Measurements from ENCODE around the gene ZMYND10. TPM values are rescaled to one million over a fixed set of nuclear protein-coding genes. Genes with fewer than 3 reads are reported as not detected.

ZMYND10 gene
- total RNA-seq, 1 donor, result 2.9 TPM

DNA sequence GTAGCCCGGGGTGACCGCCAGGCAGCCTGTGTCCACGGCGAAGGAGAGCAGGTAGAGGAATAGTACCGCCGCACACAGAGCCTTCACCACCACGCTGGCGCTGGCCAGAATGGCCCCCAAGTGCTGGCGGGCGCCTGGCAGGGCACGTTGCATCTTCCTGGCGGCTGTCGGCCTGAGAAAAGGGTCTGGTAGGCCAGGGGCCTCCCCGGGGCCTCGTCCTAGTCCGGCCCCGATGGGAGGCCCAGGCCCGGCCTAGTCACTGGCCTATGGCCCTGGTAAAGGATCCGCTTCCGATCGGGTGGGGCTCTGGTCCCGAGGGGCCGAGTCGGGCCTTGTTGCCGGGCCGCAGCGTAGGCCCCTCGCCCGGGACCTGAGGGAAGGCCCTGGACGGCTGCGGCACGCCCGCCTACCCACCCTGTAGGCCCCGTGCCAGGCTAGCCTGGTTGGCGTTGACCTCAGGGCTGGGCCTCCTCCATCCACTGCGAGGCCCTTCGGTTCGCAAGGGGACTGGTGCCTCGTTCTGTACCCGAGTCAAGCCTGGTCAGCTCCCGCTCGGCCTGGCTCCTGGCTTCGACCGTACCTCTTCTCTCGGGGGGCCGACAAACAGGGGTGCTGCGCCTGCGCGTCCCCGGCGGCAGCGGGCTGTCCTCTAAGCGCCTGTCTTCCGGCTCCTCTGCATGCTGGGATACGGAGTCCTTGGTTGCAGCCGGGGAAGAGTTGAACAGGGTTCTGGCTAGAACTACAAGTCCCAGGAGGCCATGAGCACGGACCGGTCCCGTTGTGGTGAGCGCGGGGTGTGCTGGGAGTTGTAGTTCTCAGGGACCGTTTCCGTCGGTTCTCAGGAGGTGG is 13.6 kb upstream of the ZMYND10 start, which contains the start of gene TMEM115:
Gene TMEM115, minus strand, starts transcription at position 611 of the 849 bp plus-strand sequence. Its CDS starts 458 bp downstream, at position 153.
- Histone ChIP-seq H3K4me3 (ENCODE audit: insufficient read depth, low read length) (peak within 1 kb of the TSS; percentile 92), H3K9me3 (ENCODE audit: low read depth, low read length) (no peaks in the 10 kb centered on the region), H3K4me1 (ENCODE audit: insufficient read depth, low read length) (peaks cover 37% of the 10 kb centered on the region), H4K20me1 (ENCODE audit: insufficient read depth, low read length) (peaks cover 46% of the 10 kb centered on the region), H3K4me2 (ENCODE audit: insufficient read depth, low read length) (peak within 1 kb of the TSS; percentile 91), H2AFZ (ENCODE audit: low read length) (peak within 1 kb of the TSS; percentile 92), H3K36me3 (ENCODE audit: insufficient read depth, low read length) (peaks cover 30% of the 10 kb centered on the region), H3K27ac (ENCODE audit: low read depth, low read length) (peak within 1 kb of the TSS; percentile 82), H3K27me3 (ENCODE audit: insufficient read depth, low read length) (no peaks in the 10 kb centered on the region), H3K79me2 (ENCODE audit: insufficient read depth, low read length) (peaks cover 51% of the 10 kb centered on the region)
- peak; percentile 100 for DNase-seq (ENCODE audit: insufficient read length, low spot score, missing footprints)
- TF ChIP-seq CTCF (IDR thresholded peaks at IDR 0.05; ENCODE audit: extremely low read depth, low read depth, low read length), result no peak

- DNase-seq (ENCODE audit: insufficient read length, low spot score, missing footprints), result no peak
- TF ChIP-seq CTCF (IDR thresholded peaks at IDR 0.05; ENCODE audit: extremely low read depth, low read depth, low read length), result no peak
- Histone ChIP-seq H3K27ac (ENCODE audit: low read depth, low read length) (peak overlapping the region; percentile 82), H3K36me3 (ENCODE audit: insufficient read depth, low read length) (peaks cover 37% of the 10 kb centered on the region), H4K20me1 (ENCODE audit: insufficient read depth, low read length) (peaks cover 53% of the 10 kb centered on the region), H3K4me3 (ENCODE audit: insufficient read depth, low read length) (peak overlapping the region; percentile 92), H3K4me2 (ENCODE audit: insufficient read depth, low read length) (peak overlapping the region; percentile 91), H3K27me3 (ENCODE audit: insufficient read depth, low read length) (no peaks in the 10 kb centered on the region), H3K79me2 (ENCODE audit: insufficient read depth, low read length) (peaks cover 58% of the 10 kb centered on the region), H3K9me3 (ENCODE audit: low read depth, low read length) (no peaks in the 10 kb centered on the region), H2AFZ (ENCODE audit: low read length) (no peak overlapping the region), H3K4me1 (ENCODE audit: insufficient read depth, low read length) (peaks cover 37% of the 10 kb centered on the region)
Measured at GRCh38 chr3:50358355-50358910, 12.9 kb upstream of the ZMYND10 start.

GRCh38 chr3:50357481-50357880 is 11.9 kb upstream of the ZMYND10 start:
- Histone ChIP-seq H3K27ac (ENCODE audit: low read depth, low read length) (peak overlapping the region; percentile 82), H3K4me3 (ENCODE audit: insufficient read depth, low read length) (peak overlapping the region; percentile 92), H3K79me2 (ENCODE audit: insufficient read depth, low read length) (peaks cover 66% of the 10 kb centered on the region), H3K4me2 (ENCODE audit: insufficient read depth, low read length) (peak overlapping the region; percentile 91), H2AFZ (ENCODE audit: low read length) (no peak overlapping the region), H4K20me1 (ENCODE audit: insufficient read depth, low read length) (peaks cover 62% of the 10 kb centered on the region), H3K4me1 (ENCODE audit: insufficient read depth, low read length) (peaks cover 43% of the 10 kb centered on the region), H3K36me3 (ENCODE audit: insufficient read depth, low read length) (peaks cover 41% of the 10 kb centered on the region), H3K27me3 (ENCODE audit: insufficient read depth, low read length) (no peaks in the 10 kb centered on the region), H3K9me3 (ENCODE audit: low read depth, low read length) (no peaks in the 10 kb centered on the region)
- no peak for TF ChIP-seq CTCF (IDR thresholded peaks at IDR 0.05; ENCODE audit: extremely low read depth, low read depth, low read length)
- no peak for DNase-seq (ENCODE audit: insufficient read length, low spot score, missing footprints)

- H3K4me2 ChIP-seq (ENCODE audit: insufficient read depth, low read length), result peak overlapping the region; percentile 91
- H3K79me2 ChIP-seq (ENCODE audit: insufficient read depth, low read length), result peaks cover 71% of the 10 kb centered on the region
- peaks cover 49% of the 10 kb centered on the region for H3K4me1 ChIP-seq (ENCODE audit: insufficient read depth, low read length)
- H4K20me1 ChIP-seq (ENCODE audit: insufficient read depth, low read length), result peaks cover 67% of the 10 kb centered on the region
- peak overlapping the region; percentile 92 for H3K4me3 ChIP-seq (ENCODE audit: insufficient read depth, low read length)
- DNase-seq (ENCODE audit: insufficient read length, low spot score, missing footprints), result no peak
- no peak overlapping the region for H2AFZ ChIP-seq (ENCODE audit: low read length)
- no peaks in the 10 kb centered on the region for H3K27me3 ChIP-seq (ENCODE audit: insufficient read depth, low read length)
- H3K9me3 ChIP-seq (ENCODE audit: low read depth, low read length), result no peaks in the 10 kb centered on the region
- TF ChIP-seq CTCF (IDR thresholded peaks at IDR 0.05; ENCODE audit: extremely low read depth, low read depth, low read length), result no peak
- H3K27ac ChIP-seq (ENCODE audit: low read depth, low read length), result peak overlapping the region; percentile 20
- peaks cover 46% of the 10 kb centered on the region for H3K36me3 ChIP-seq (ENCODE audit: insufficient read depth, low read length)
Measured at GRCh38 chr3:50356553-50356952, 11.0 kb upstream of the ZMYND10 start.
